Lung (tissue), 12 donors: ENCODE data around the gene CIAO3. TPM values are rescaled to one million over a fixed set of nuclear protein-coding genes. Genes with fewer than 3 reads are reported as not detected.

Experiments
- ATAC-seq: fragments of 200-7000 bp; cut with Tn5 transposase; one replicate; pipeline ENCODE4 v1.9.1; 2020; ENCODE audit warnings: moderate number of reproducible peaks; ENCODE audit not compliant: insufficient read depth, low FRiP score
- DNase-seq, 3 donors: peaks; one replicate each; pipeline ENCODE4 v3.0.0-alpha.2; 2013 to 2017
- H3K27ac ChIP-seq, 2 donors: one replicate each; pipeline ENCODE4 v1.5.1; 2013; ENCODE audit warnings: mild to moderate bottlenecking in 2 of 2, moderate library complexity in 2 of 2, control low read depth in 1 of 2, inconsistent platforms in 1 of 2, low read depth in 1 of 2, low read length in 1 of 2
- H3K27me3 ChIP-seq, 3 donors: one replicate each; pipeline ENCODE4 v1.5.1; 2013; ENCODE audit warnings: low read length in 2 of 3; ENCODE audit not compliant: control insufficient read depth in 3 of 3, insufficient read depth in 3 of 3
- H3K36me3 ChIP-seq, 4 donors: one replicate each; pipeline ENCODE4 v1.5.1; 2013; ENCODE audit warnings: low read length in 4 of 4, mild to moderate bottlenecking in 1 of 4, moderate library complexity in 1 of 4; ENCODE audit not compliant: control insufficient read depth in 4 of 4, insufficient read depth in 4 of 4
- H3K4me1 ChIP-seq, 5 donors: one replicate each; pipeline ENCODE4 v1.5.1; 2013; ENCODE audit warnings: low read length in 5 of 5, mild to moderate bottlenecking in 2 of 5, moderate library complexity in 1 of 5; ENCODE audit not compliant: control insufficient read depth in 5 of 5, insufficient read depth in 5 of 5
- H3K4me3 ChIP-seq: one replicate; pipeline ENCODE4 v1.5.1; 2013; ENCODE audit warnings: mild to moderate bottlenecking, control low read depth, moderate library complexity
- H3K9ac ChIP-seq, 2 donors: one replicate each; pipeline ENCODE4 v1.5.1; 2013; ENCODE audit warnings: low read length in 2 of 2, control low read depth in 1 of 2; ENCODE audit not compliant: insufficient read depth in 1 of 2
- H3K9me3 ChIP-seq, 4 donors: one replicate each; pipeline ENCODE4 v1.5.1; 2013; ENCODE audit warnings: low read length in 3 of 4, mild to moderate bottlenecking in 1 of 4, moderate library complexity in 1 of 4; ENCODE audit not compliant: control insufficient read depth in 4 of 4, insufficient read depth in 3 of 4
- CTCF ChIP-seq: IDR thresholded peaks from 2 replicates; pipeline ENCODE4 v1.5.1; 2012; ENCODE audit warnings: mild to moderate bottlenecking; ENCODE audit errors: control extremely low read depth, extremely low read depth
- WGBS, 2 donors: extraction: QIAGEN DNeasy Blood & Tissue Kit; methylation state at CpG; one replicate each; pipeline ENCODE4 v1.1.7; 2013; 5-methylcytosine and 5-hydroxymethylcytosine counted together
- polyA plus RNA-seq, 2 donors: library from polyadenylated mRNA; stranded (reverse); fragments of 200-250 nt; gene quantifications; one replicate each; pipeline ENCODE4 v1.2.1, GENCODE V29; 2013
- total RNA-seq, 2 donors: library from RNA; depleted of rRNA in 1 of 2; stranded (reverse); fragments of >200 nt in 1 of 2; gene quantifications; one replicate each; pipeline ENCODE4 v1.2.1, GENCODE V29; 2014 to 2021
- donor health status: control.
- donor health status: control.
- donor health status: Bipolar disorder and iron deficiency.
- donor health status: healthy.
- donor health status: DM: yes; HTN: yes; CAD: no.

The CIAO3 gene
- total and polyA plus RNA-seq, 4 donors: 21.0 to 40.6 (median 30.7) TPM

GRCh38 chr16:763369-764183 lies 22.8 kb upstream of the CIAO3 start:
- no peaks in the 10 kb centered on the region for H3K36me3 ChIP-seq
- no peak for ATAC-seq
- no peak overlapping the region for H3K4me3 ChIP-seq
- H3K9me3 ChIP-seq: no peaks in the 10 kb centered on the region
- H3K27me3 ChIP-seq: no peaks in the 10 kb centered on the region
- H3K9ac ChIP-seq: no peak overlapping the region
- TF ChIP-seq CTCF: no peak
- H3K4me1 ChIP-seq: peaks cover 0 to 6% (median 2%) of the 10 kb centered on the region in 5 donors
- DNase-seq: no peak
- H3K27ac ChIP-seq: no peak overlapping the region
- WGBS, 2 donors: 80 to 83% methylated on average over 21 of the region's 21 CpGs

GRCh38 chr16:762595-763268 lies 21.9 kb upstream of the CIAO3 start:
- no peak for TF ChIP-seq CTCF
- ATAC-seq: no peak
- no peaks in the 10 kb centered on the region for H3K9me3 ChIP-seq
- no peaks in the 10 kb centered on the region for H3K36me3 ChIP-seq
- 80 to 81% methylated on average over 17 of the region's 17 CpGs for WGBS, 2 donors
- no peak overlapping the region for H3K27ac ChIP-seq
- H3K9ac ChIP-seq: no peak overlapping the region
- H3K4me1 ChIP-seq: peaks cover 0 to 5% (median 2%) of the 10 kb centered on the region in 5 donors
- DNase-seq: no peak
- no peak overlapping the region for H3K4me3 ChIP-seq
- H3K27me3 ChIP-seq: no peaks in the 10 kb centered on the region

- TF ChIP-seq CTCF: no peak
- Histone ChIP-seq H3K4me1 (peaks cover 0 to 5% (median 2%) of the 10 kb centered on the region in 5 donors), H3K9me3 (no peaks in the 10 kb centered on the region), H3K9ac (no peak overlapping the region), H3K27me3 (no peaks in the 10 kb centered on the region), H3K27ac (no peak overlapping the region), H3K4me3 (no peak overlapping the region), H3K36me3 (no peaks in the 10 kb centered on the region)
- no peak for ATAC-seq
- DNase-seq: no peak
- 64 to 78% methylated on average over 16 to 22 of the region's 22 CpGs for WGBS, 2 donors
Observed at GRCh38 chr16:761625-762513, 21.1 kb upstream of the CIAO3 start.
